Stimulated activated naive CD8-positive, alpha-beta T cell treated with anti-CD3 and anti-CD28 coated beads, Interleukin-15, amount 100 ng/mL, for 72 hours (primary cell): ENCODE results near the gene ADAM22.
"Not testable (repeated sequence)": the region's sequence is repeated elsewhere in the genome, so short reads cannot be mapped to it uniquely, and the experiment has no call there.

Source experiments
- ATAC-seq: fragments of 150-1000 bp; cut with Tn5 transposase; 2 replicates; pipeline ENCODE4 v1.10.0; 2021; ENCODE audit warnings: mild to moderate bottlenecking, moderate library complexity
- DNase-seq, 2 donors: peaks; one replicate each; pipeline ENCODE4 v3.0.0; 2021 to 2022
- H3K27ac Mint-ChIP-seq, 2 donors: one replicate each; pipeline ENCODE4 v1.8.0; 2022; ENCODE audit warnings: mild to moderate bottlenecking in 2 of 2, mixed read lengths in 2 of 2, moderate library complexity in 2 of 2
- H3K27me3 Mint-ChIP-seq: one replicate; pipeline ENCODE4 v1.8.0; 2022; ENCODE audit warnings: mixed read lengths
- H3K4me1 Mint-ChIP-seq: one replicate; pipeline ENCODE4 v1.8.0; 2022; ENCODE audit warnings: mild to moderate bottlenecking, mixed read lengths
- H3K4me3 Mint-ChIP-seq, 2 donors: one replicate each; pipeline ENCODE4 v1.8.0; 2022; ENCODE audit warnings: mild to moderate bottlenecking in 2 of 2, mixed read lengths in 2 of 2, moderate library complexity in 1 of 2
- H3K9me3 Mint-ChIP-seq, 2 donors: one replicate each; pipeline ENCODE4 v1.8.0; 2022; ENCODE audit warnings: mixed read lengths in 2 of 2

ADAM22 gene

GRCh38 chr7:87934699-87935383 lies 790 bp downstream of the ADAM22 start:
- peak; percentile 19 to 20 for DNase-seq

GRCh38 chr7:87935384-87935706 lies 1.3 kb downstream of the ADAM22 start:
- Mint-ChIP-seq H3K4me3 (peak overlapping the region; percentile 89 to 97), H3K27me3 (peaks cover 17% of the 10 kb centered on the region), H3K4me1 (peaks cover 13% of the 10 kb centered on the region), H3K9me3 (no peaks in the 10 kb centered on the region), H3K27ac (no peak overlapping the region)
- ATAC-seq (no peak), DNase-seq (no peak)

More at GRCh38 chr7:87934699-87935383, 790 bp downstream of the ADAM22 start:
- Mint-ChIP-seq H3K4me3 (peak overlapping the region; percentile 89 to 97), H3K27me3 (peaks cover 17% of the 10 kb centered on the region), H3K27ac (peak overlapping the region in 1 of 2 donors; percentile 9), H3K4me1 (peaks cover 13% of the 10 kb centered on the region), H3K9me3 (no peaks in the 10 kb centered on the region)
- ATAC-seq, result peak; percentile 0

- Mint-ChIP-seq H3K27ac (no peak overlapping the region), H3K9me3 (no peaks in the 10 kb centered on the region), H3K27me3 (no peaks in the 10 kb centered on the region), H3K4me3 (no peak overlapping the region), H3K4me1 (no peaks in the 10 kb centered on the region)
- ATAC-seq, result no peak
- DNase-seq, result no peak
Observed at GRCh38 chr7:87941138-87941537, 7.1 kb downstream of the ADAM22 start.

GRCh38 chr7:87944547-87944946 lies 10.5 kb downstream of the ADAM22 start:
- no peak for ATAC-seq

GRCh38 chr7:87945926-87946325 lies 11.9 kb downstream of the ADAM22 start:
- not testable (repeated sequence) for DNase-seq, ATAC-seq, H3K9me3 Mint-ChIP-seq, H3K27me3 Mint-ChIP-seq, H3K4me1 Mint-ChIP-seq, H3K4me3 Mint-ChIP-seq, H3K27ac Mint-ChIP-seq

More at GRCh38 chr7:87944547-87944946, 10.5 kb downstream of the ADAM22 start:
- H3K9me3 Mint-ChIP-seq, result no peaks in the 10 kb centered on the region
- no peaks in the 10 kb centered on the region for H3K4me1 Mint-ChIP-seq
- H3K27ac Mint-ChIP-seq, result peak overlapping the region in 1 of 2 donors; percentile 2
- H3K27me3 Mint-ChIP-seq, result no peaks in the 10 kb centered on the region
- DNase-seq, result no peak
- H3K4me3 Mint-ChIP-seq, result no peak overlapping the region

- ATAC-seq (no peak), DNase-seq (no peak)
- H3K27me3 Mint-ChIP-seq, result no peaks in the 10 kb centered on the region
- no peaks in the 10 kb centered on the region for H3K4me1 Mint-ChIP-seq
- H3K9me3 Mint-ChIP-seq, result peaks cover 0 to 7% of the 10 kb centered on the region in 2 donors
- no peak overlapping the region for H3K27ac Mint-ChIP-seq
- H3K4me3 Mint-ChIP-seq, result no peak overlapping the region
Observed at GRCh38 chr7:87948371-87948770, 14.3 kb downstream of the ADAM22 start.

- DNase-seq, result no peak
- no peak overlapping the region for H3K27ac Mint-ChIP-seq
- no peaks in the 10 kb centered on the region for H3K9me3 Mint-ChIP-seq
- no peaks in the 10 kb centered on the region for H3K27me3 Mint-ChIP-seq
- H3K4me1 Mint-ChIP-seq, result no peaks in the 10 kb centered on the region
- H3K4me3 Mint-ChIP-seq, result no peak overlapping the region
- no peak for ATAC-seq
Observed at GRCh38 chr7:87959336-87959735, 25.3 kb downstream of the ADAM22 start.

- no peaks in the 10 kb centered on the region for H3K4me1 Mint-ChIP-seq
Observed at GRCh38 chr7:87960239-87960638, 26.2 kb downstream of the ADAM22 start.

GRCh38 chr7:87961754-87962153 lies 27.7 kb downstream of the ADAM22 start:
- Mint-ChIP-seq H3K9me3 (no peaks in the 10 kb centered on the region), H3K4me3 (no peak overlapping the region), H3K27me3 (no peaks in the 10 kb centered on the region), H3K27ac (no peak overlapping the region), H3K4me1 (no peaks in the 10 kb centered on the region)
- ATAC-seq, result no peak
- DNase-seq, result no peak

More at GRCh38 chr7:87960239-87960638, 26.2 kb downstream of the ADAM22 start:
- no peaks in the 10 kb centered on the region for H3K27me3 Mint-ChIP-seq
- DNase-seq (no peak), ATAC-seq (no peak)
- H3K4me3 Mint-ChIP-seq, result no peak overlapping the region
- H3K27ac Mint-ChIP-seq, result no peak overlapping the region
- H3K9me3 Mint-ChIP-seq, result no peaks in the 10 kb centered on the region

- Mint-ChIP-seq H3K4me3 (no peak overlapping the region), H3K9me3 (no peaks in the 10 kb centered on the region), H3K4me1 (no peaks in the 10 kb centered on the region), H3K27me3 (no peaks in the 10 kb centered on the region), H3K27ac (no peak overlapping the region)
- ATAC-seq (no peak), DNase-seq (no peak)
Observed at GRCh38 chr7:87966271-87966670, 32.2 kb downstream of the ADAM22 start.

GRCh38 chr7:87968021-87968420 lies 34.0 kb downstream of the ADAM22 start:
- no peak overlapping the region for H3K27ac Mint-ChIP-seq
- H3K4me1 Mint-ChIP-seq, result no peaks in the 10 kb centered on the region
- ATAC-seq (no peak), DNase-seq (no peak)
- no peak overlapping the region for H3K4me3 Mint-ChIP-seq
- no peaks in the 10 kb centered on the region for H3K9me3 Mint-ChIP-seq
- H3K27me3 Mint-ChIP-seq, result no peaks in the 10 kb centered on the region

- Mint-ChIP-seq H3K4me3 (no peak overlapping the region), H3K9me3 (no peaks in the 10 kb centered on the region), H3K4me1 (no peaks in the 10 kb centered on the region), H3K27me3 (no peaks in the 10 kb centered on the region), H3K27ac (no peak overlapping the region)
- ATAC-seq (no peak), DNase-seq (no peak)
Observed at GRCh38 chr7:87982116-87982515, 48.1 kb downstream of the ADAM22 start.

GRCh38 chr7:87984088-87984487 lies 50.0 kb downstream of the ADAM22 start:
- DNase-seq (no peak), ATAC-seq (no peak)
- Mint-ChIP-seq H3K27ac (no peak overlapping the region), H3K4me1 (no peaks in the 10 kb centered on the region), H3K4me3 (no peak overlapping the region), H3K27me3 (no peaks in the 10 kb centered on the region), H3K9me3 (no peaks in the 10 kb centered on the region)

GRCh38 chr7:87993269-87993668 lies 59.2 kb downstream of the ADAM22 start:
- Mint-ChIP-seq H3K27me3 (no peaks in the 10 kb centered on the region), H3K4me3 (no peak overlapping the region), H3K9me3 (no peaks in the 10 kb centered on the region), H3K4me1 (no peaks in the 10 kb centered on the region), H3K27ac (no peak overlapping the region)
- ATAC-seq (no peak), DNase-seq (no peak)

- H3K27me3 Mint-ChIP-seq, result no peaks in the 10 kb centered on the region
- DNase-seq, result no peak
- no peak overlapping the region for H3K27ac Mint-ChIP-seq
- ATAC-seq, result no peak
- no peak overlapping the region for H3K4me3 Mint-ChIP-seq
- H3K9me3 Mint-ChIP-seq, result no peaks in the 10 kb centered on the region
- no peaks in the 10 kb centered on the region for H3K4me1 Mint-ChIP-seq
Observed at GRCh38 chr7:87999261-87999660, 65.2 kb downstream of the ADAM22 start.

- no peaks in the 10 kb centered on the region for H3K4me1 Mint-ChIP-seq
- H3K27me3 Mint-ChIP-seq, result no peaks in the 10 kb centered on the region
- no peaks in the 10 kb centered on the region for H3K9me3 Mint-ChIP-seq
- no peak overlapping the region for H3K4me3 Mint-ChIP-seq
- DNase-seq (no peak), ATAC-seq (no peak)
- peak overlapping the region in 1 of 2 donors; percentile 61 for H3K27ac Mint-ChIP-seq
Observed at GRCh38 chr7:88001744-88002530, 67.9 kb downstream of the ADAM22 start.
